Motor neuron (in vitro differentiated cells): Measurements from ENCODE around the gene TTYH3. TPM values are rescaled to one million over a fixed set of nuclear protein-coding genes. Genes with fewer than 3 reads are reported as not detected.
"Not testable (repeated sequence)": the region's sequence is repeated elsewhere in the genome, so short reads cannot be mapped to it uniquely, and the experiment has no call there.

Experiments used
- ATAC-seq, 8 experiments: fragments of 200-7000 bp; cut with Tn5 transposase; replicated peaks in 6 of 8; 2 replicates each; pipeline ENCODE4 v1.8.0; 2021; ENCODE audit warnings: mild to moderate bottlenecking in 8 of 8, moderate library complexity in 8 of 8
- H3K27ac ChIP-seq, 2 donors: fragments of 250-450 bp; sonication (Bioruptor Pico); 2 replicates each; pipeline ENCODE4 v1.9.0; 2021; ENCODE audit warnings: antibody characterized with exemption in 2 of 2, mild to moderate bottlenecking in 2 of 2, moderate library complexity in 1 of 2
- H3K4me1 ChIP-seq, 2 donors: fragments of 250-450 bp; sonication (Bioruptor Pico); replicated peaks in 1 of 2; 2 replicates each; pipeline ENCODE4 v1.6.1; 2021; ENCODE audit warnings: antibody characterized with exemption in 2 of 2, mild to moderate bottlenecking in 2 of 2, moderate library complexity in 1 of 2
- H3K4me3 ChIP-seq, 5 donors: fragments of 250-450 bp; sonication (Bioruptor Pico); 2 replicates each; pipeline ENCODE4 v1.9.0; 2021; ENCODE audit warnings: antibody characterized with exemption in 5 of 5, mild to moderate bottlenecking in 5 of 5, moderate library complexity in 4 of 5
- WGBS, 10 experiments: fragments of 450-650 bp; shearing (Covaris generic); methylation state at CpG; one replicate each; pipeline ENCODE4 v1.0.0; 2022; 5-methylcytosine and 5-hydroxymethylcytosine counted together
- in situ Hi-C, 9 experiments: fragments of 400-800 bp; cut with MboI; loops; one replicate each; pipeline ENCODE4 v1.15.0; 2021; ENCODE audit warnings: low sequenced_read_pairs in 9 of 9, low pct_unique_long_range_greater_than_20kb in 2 of 9; ENCODE audit not compliant: unreplicated experiment in 9 of 9
- total RNA-seq, 8 experiments: library from RNA; unstranded; fragments of 300-600 nt; gene quantifications; 2 replicates each; pipeline versions ENCODE4 v1.2.3 to v1.2.4, GENCODE V29; 2022

Gene TTYH3
- total RNA-seq, 8 experiments from 2014 or later = 9.6 to 71.1 (median 37.5) TPM

- peaks cover 12 to 13% of the 10 kb centered on the region in 2 donors for H3K4me1 ChIP-seq
- in situ Hi-C loops = no loop called here
- H3K27ac ChIP-seq = no peak overlapping the region
- H3K4me3 ChIP-seq = no peak overlapping the region
- 0 to 80% (median 64%) methylated on average over 1 to 15 of the region's 26 CpGs; no CpG with 5 or more reads in 2 of the 10 experiments for WGBS, 10 experiments
- peak in 6 of 8 experiments; percentile 21 to 94 (median 64) for ATAC-seq
Measured at GRCh38 chr7:2607122-2607922, 24.5 kb upstream of the TTYH3 start.

DNA sequence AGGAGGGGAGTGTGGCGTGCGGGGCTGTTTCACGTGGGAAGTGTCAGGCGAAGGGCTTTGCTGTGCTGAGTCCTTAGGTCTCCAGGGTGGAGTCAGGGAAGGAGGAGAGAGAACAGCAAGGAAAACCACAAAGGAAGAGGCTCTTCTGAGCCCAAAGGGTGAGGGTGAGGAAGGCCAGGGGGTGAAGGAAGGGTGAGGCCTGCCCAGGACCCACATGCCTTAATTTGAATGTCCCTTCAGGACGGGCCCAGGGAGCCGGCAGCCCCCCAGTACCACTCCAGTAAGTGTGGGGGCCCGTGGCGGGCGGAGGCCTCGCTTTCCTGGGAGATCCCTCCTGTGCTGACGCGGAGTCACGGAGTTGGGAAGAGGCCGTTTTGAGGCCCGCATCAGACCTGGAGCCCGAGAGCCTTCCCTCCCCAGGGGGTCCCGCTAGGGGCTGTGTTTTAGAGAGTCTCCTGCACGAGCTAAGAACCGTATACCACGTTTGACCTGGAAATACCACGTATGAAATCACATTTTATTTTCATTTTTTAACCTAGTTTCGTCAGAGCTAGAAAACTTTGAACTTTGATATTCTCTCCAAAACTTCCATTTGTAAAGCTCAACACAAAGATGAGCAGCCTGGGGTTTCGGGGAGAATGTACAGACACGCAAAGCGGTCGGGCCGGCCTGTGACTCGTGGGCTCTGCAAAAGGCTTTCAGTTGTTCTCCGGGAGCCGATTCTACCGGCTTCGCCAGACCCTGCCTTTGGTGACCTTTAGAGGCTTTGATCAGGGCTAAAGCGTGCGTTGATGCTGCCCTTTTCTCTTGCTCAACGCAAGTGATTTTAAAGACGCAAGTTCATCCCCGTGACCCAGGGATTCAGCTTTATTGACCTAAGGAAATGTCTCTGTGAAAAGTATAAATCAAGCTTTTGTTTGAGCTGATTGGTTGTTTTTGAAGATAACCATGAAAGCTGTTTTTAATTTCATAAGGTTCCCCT, 23.6 kb upstream of the TTYH3 start:
- 31 to 100% (median 55%) methylated on average over 2 to 25 of the region's 37 CpGs; no CpG with 5 or more reads in 2 of the 10 experiments for WGBS, 10 experiments
- H3K4me1 ChIP-seq = peaks cover 12 to 17% of the 10 kb centered on the region in 2 donors
- in situ Hi-C loops = no loop called here
- ATAC-seq = peak in 1 of 8 experiments; percentile 1
- no peak overlapping the region for H3K27ac ChIP-seq
- no peak overlapping the region for H3K4me3 ChIP-seq

- in situ Hi-C loops = no loop called here
- Histone ChIP-seq H3K4me1 (peaks cover 12 to 22% of the 10 kb centered on the region in 2 donors), H3K27ac (no peak overlapping the region), H3K4me3 (no peak overlapping the region)
- peak in 5 of 8 experiments; percentile 65 to 75 (median 67) for ATAC-seq
- 36 to 100% (median 65%) methylated on average over 3 to 12 of the region's 14 CpGs; no CpG with 5 or more reads in 1 of the 10 experiments for WGBS, 10 experiments
Measured at GRCh38 chr7:2608921-2609411, 22.8 kb upstream of the TTYH3 start.

GRCh38 chr7:2609646-2610045, 22.1 kb upstream of the TTYH3 start:
- ATAC-seq, H3K27ac ChIP-seq, H3K4me3 ChIP-seq, in situ Hi-C loops: not testable (repeated sequence)
- peaks cover 12 to 22% of the 10 kb centered on the region in 2 donors for H3K4me1 ChIP-seq
- 100% methylated on average over 1 of the region's 6 CpGs; no CpG with 5 or more reads in 8 of the 10 experiments for WGBS, 10 experiments

- in situ Hi-C loops = no loop called here
- Histone ChIP-seq H3K4me1 (peaks cover 12 to 22% of the 10 kb centered on the region in 2 donors), H3K27ac (no peak overlapping the region), H3K4me3 (no peak overlapping the region)
- WGBS, 10 experiments = 89 to 100% (median 100%) methylated on average over 1 to 5 of the region's 14 CpGs; no CpG with 5 or more reads in 7 of the 10 experiments
- no peak for ATAC-seq
Measured at GRCh38 chr7:2610466-2610865, 21.3 kb upstream of the TTYH3 start.

- Histone ChIP-seq H3K27ac (no peak overlapping the region), H3K4me1 (peaks cover 12 to 22% of the 10 kb centered on the region in 2 donors), H3K4me3 (no peak overlapping the region)
- 43 to 83% (median 83%) methylated on average over 2 to 4 of the region's 14 CpGs; no CpG with 5 or more reads in 7 of the 10 experiments for WGBS, 10 experiments
- in situ Hi-C loops = no loop called here
- peak in 5 of 8 experiments; percentile 15 to 62 (median 55) for ATAC-seq
Measured at GRCh38 chr7:2610898-2611297, 20.9 kb upstream of the TTYH3 start.

- peaks cover 15 to 23% of the 10 kb centered on the region in 2 donors for H3K4me1 ChIP-seq
- 78 to 90% (median 82%) methylated on average over 2 to 6 of the region's 11 CpGs; no CpG with 5 or more reads in 7 of the 10 experiments for WGBS, 10 experiments
- no peak overlapping the region for H3K27ac ChIP-seq
- no peak overlapping the region for H3K4me3 ChIP-seq
- in situ Hi-C loops = no loop called here
- peak in 3 of 8 experiments; percentile 4 to 47 (median 15) for ATAC-seq
Measured at GRCh38 chr7:2611401-2611800, 20.4 kb upstream of the TTYH3 start.

- H3K4me1 ChIP-seq = peaks cover 20 to 28% of the 10 kb centered on the region in 2 donors
- in situ Hi-C loops = no loop called here
- H3K4me3 ChIP-seq = no peak overlapping the region
- no peak overlapping the region for H3K27ac ChIP-seq
- no peak for ATAC-seq
- WGBS, 10 experiments = 76 to 100% (median 100%) methylated on average over 1 to 2 of the region's 10 CpGs; no CpG with 5 or more reads in 5 of the 10 experiments
Measured at GRCh38 chr7:2611922-2612321, 19.9 kb upstream of the TTYH3 start.

GRCh38 chr7:2612445-2613097, 19.2 kb upstream of the TTYH3 start:
- H3K27ac ChIP-seq = no peak overlapping the region
- 60 to 100% (median 100%) methylated on average over 1 of the region's 15 CpGs; no CpG with 5 or more reads in 7 of the 10 experiments for WGBS, 10 experiments
- H3K4me1 ChIP-seq = peaks cover 27 to 34% of the 10 kb centered on the region in 2 donors

GRCh38 chr7:2613098-2613930, 18.5 kb upstream of the TTYH3 start:
- peaks cover 30 to 42% of the 10 kb centered on the region in 2 donors for H3K4me1 ChIP-seq
- WGBS, 10 experiments = 29 to 98% (median 86%) methylated on average over 1 to 8 of the region's 19 CpGs; no CpG with 5 or more reads in 7 of the 10 experiments
- in situ Hi-C loops = no loop called here
- no peak overlapping the region for H3K4me3 ChIP-seq
- ATAC-seq = no peak
- H3K27ac ChIP-seq = no peak overlapping the region

More at GRCh38 chr7:2612445-2613097, 19.2 kb upstream of the TTYH3 start:
- H3K4me3 ChIP-seq = no peak overlapping the region
- in situ Hi-C loops = no loop called here
- ATAC-seq = no peak

DNA sequence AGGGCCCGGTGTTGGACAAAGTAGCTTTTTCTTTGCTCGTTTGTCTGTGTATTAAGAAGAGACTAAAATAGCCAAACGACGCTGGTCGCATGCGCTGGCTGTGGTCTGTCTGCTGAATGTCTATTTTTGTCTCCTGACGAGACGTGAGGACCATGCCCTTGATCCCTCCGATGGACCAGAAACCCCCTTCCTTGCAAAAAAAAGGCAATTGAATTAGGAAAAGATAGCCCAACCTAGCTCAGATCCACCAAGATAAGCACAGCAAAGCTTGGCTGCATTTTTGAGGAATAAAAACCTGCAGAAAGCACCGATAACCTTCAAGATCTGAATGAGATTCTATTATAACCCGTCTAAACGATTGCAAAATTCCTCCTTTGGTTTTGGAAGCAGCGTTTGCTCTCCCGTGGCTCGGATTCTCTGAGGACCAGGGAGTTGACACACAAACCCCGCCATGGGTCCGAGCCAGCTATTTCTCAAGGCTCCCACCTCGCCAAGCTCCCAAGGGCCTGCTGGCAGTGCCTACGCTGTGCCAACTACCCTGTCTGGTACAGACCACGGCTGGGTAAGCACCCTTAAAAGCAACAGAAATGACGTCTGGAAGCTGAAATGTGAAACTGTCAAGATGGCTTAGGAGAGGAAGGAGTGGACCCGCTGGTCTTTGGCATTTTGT, 17.7 kb upstream of the TTYH3 start:
- WGBS, 10 experiments = 0 to 95% (median 88%) methylated on average over 4 to 18 of the region's 22 CpGs
- in situ Hi-C loops = no loop called here
- no peak for ATAC-seq
- no peak overlapping the region for H3K4me3 ChIP-seq
- no peak overlapping the region for H3K27ac ChIP-seq
- peaks cover 30 to 49% of the 10 kb centered on the region in 2 donors for H3K4me1 ChIP-seq
